ENCODE measurements around the gene GNB1L. TPM values are rescaled to one million over a fixed set of nuclear protein-coding genes. Genes with fewer than 3 reads are reported as not detected.

GNB1L gene
- total RNA-seq, 1 donor from 2014 or later: 7.0 TPM

DNA sequence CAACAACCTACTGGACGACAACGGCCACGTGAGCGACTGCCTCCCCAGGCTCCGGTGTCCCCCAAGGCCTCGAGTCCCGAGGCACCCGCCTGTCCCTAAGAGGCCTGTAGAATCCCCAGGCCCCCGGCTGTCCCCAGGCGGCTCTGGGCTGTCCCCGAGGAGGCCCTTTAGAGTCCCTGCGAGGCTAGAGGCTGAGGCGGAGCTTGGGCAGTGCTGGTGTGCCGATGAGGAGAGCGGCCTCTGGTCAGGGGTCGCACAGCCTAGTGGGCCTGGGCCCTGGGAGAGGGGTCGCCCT lies 90.4 kb downstream of the GNB1L start:
- no peak overlapping the region for H3K4me3 ChIP-seq (ENCODE audit: low read depth, low read length)
- H3K36me3 ChIP-seq (ENCODE audit: control insufficient read depth, insufficient read depth, low read length): no peaks in the 10 kb centered on the region
- TF ChIP-seq, protein P1, sequence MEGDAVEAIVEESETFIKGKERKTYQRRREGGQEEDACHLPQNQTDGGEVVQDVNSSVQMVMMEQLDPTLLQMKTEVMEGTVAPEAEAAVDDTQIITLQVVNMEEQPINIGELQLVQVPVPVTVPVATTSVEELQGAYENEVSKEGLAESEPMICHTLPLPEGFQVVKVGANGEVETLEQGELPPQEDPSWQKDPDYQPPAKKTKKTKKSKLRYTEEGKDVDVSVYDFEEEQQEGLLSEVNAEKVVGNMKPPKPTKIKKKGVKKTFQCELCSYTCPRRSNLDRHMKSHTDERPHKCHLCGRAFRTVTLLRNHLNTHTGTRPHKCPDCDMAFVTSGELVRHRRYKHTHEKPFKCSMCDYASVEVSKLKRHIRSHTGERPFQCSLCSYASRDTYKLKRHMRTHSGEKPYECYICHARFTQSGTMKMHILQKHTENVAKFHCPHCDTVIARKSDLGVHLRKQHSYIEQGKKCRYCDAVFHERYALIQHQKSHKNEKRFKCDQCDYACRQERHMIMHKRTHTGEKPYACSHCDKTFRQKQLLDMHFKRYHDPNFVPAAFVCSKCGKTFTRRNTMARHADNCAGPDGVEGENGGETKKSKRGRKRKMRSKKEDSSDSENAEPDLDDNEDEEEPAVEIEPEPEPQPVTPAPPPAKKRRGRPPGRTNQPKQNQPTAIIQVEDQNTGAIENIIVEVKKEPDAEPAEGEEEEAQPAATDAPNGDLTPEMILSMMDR (IDR thresholded peaks at IDR 0.05; ENCODE audit: insufficient read depth, low read length, poor library complexity, severe bottlenecking): no peak
- peaks cover 90% of the 10 kb centered on the region for H3K27me3 ChIP-seq (ENCODE audit: control insufficient read depth, insufficient read depth, low read length)
- no peak for DNase-seq (ENCODE audit: low read depth)

DNA sequence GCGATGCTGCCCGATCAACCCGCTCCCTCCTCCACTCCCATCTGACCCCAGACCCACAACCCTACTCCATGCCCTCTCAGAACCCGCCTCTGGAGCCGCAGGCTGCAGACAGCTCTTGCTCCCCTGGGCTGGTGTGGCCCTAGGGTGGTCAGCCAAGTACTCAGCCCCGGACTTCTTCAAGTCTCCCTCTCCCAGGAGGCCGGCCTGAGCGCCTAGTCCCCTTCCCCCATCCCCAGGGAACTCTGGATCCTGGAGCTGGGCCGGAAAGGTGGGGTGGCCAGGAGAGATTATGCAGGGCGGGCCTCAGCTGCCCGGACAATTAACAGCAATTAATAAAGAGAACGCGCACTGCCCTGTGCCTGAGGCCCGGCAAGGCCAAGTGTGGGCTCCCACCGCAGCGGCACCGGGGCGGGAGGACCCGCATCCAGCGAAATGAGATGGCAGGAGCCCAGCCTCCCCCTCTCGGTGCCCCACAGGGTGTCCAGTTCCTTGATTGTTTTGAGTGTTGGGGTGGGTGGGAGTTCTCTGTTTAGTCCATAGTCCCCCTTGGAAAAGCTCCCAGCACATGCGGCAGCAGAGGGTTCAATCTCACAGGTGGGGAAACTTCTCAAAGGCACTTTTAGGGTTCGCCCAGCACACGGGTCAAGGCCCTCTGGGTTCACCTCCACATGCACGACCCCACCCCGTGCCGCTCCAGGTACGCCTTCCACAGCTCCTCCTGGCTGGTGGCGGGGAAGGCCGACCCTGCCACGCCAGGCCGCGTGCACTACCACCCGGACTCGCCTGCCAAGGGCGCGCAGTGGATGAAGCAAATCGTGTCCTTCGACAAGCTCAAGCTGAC lies 91.0 kb downstream of the GNB1L start:
- H3K36me3 ChIP-seq (ENCODE audit: control insufficient read depth, insufficient read depth, low read length): no peaks in the 10 kb centered on the region
- TF ChIP-seq, protein P1 (IDR thresholded peaks at IDR 0.05; ENCODE audit: insufficient read depth, low read length, poor library complexity, severe bottlenecking): no peak
- H3K27me3 ChIP-seq (ENCODE audit: control insufficient read depth, insufficient read depth, low read length): peaks cover 91% of the 10 kb centered on the region
- H3K4me3 ChIP-seq (ENCODE audit: low read depth, low read length): no peak overlapping the region
- DNase-seq (ENCODE audit: low read depth): no peak

DNA sequence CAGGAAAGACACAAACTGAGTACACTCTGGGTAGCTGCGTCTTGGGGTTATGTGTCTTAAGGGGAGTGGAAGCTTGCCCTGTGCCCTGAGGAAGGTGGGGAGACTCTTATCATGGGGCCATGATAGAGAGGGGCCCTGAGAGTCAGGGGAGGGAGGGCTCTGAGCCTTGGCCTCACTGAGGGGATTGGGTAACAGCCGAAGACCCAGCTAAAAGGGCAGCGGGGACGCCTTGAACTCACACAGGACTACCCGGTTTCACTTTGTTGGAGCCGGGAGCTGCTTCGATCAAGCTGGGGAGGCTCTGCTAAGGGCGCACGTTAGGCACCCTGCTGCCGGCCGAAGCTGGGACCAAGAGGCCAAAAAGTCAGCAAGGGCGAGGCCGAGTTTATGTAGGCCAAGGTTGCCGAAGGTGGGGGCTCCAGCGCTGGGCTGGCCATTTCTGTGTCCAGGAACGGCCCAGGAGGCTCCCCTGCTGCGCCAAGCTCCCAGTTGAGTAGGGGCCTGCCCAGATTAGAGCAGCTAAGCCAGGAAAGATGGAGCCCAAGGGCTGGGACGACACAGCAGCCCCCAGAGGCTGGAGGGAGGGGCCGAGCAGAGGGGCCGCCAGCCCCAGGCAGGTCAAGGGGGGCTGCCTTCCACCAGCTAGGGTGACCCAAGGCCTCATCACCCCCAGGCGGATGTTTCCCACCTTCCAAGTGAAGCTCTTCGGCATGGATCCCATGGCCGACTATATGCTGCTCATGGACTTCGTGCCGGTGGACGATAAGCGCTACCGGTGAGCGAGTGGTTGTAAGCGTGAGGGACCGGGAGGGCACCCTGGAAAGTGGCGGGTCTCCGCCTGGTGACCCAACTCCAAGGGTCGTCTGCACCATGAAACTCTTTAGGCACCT lies 91.9 kb downstream of the GNB1L start:
- TF ChIP-seq, protein P1 (IDR thresholded peaks at IDR 0.05; ENCODE audit: insufficient read depth, low read length, poor library complexity, severe bottlenecking): no peak
- H3K36me3 ChIP-seq (ENCODE audit: control insufficient read depth, insufficient read depth, low read length): no peaks in the 10 kb centered on the region
- no peak for DNase-seq (ENCODE audit: low read depth)
- H3K4me3 ChIP-seq (ENCODE audit: low read depth, low read length): no peak overlapping the region
- H3K27me3 ChIP-seq (ENCODE audit: control insufficient read depth, insufficient read depth, low read length): peaks cover 91% of the 10 kb centered on the region

DNA sequence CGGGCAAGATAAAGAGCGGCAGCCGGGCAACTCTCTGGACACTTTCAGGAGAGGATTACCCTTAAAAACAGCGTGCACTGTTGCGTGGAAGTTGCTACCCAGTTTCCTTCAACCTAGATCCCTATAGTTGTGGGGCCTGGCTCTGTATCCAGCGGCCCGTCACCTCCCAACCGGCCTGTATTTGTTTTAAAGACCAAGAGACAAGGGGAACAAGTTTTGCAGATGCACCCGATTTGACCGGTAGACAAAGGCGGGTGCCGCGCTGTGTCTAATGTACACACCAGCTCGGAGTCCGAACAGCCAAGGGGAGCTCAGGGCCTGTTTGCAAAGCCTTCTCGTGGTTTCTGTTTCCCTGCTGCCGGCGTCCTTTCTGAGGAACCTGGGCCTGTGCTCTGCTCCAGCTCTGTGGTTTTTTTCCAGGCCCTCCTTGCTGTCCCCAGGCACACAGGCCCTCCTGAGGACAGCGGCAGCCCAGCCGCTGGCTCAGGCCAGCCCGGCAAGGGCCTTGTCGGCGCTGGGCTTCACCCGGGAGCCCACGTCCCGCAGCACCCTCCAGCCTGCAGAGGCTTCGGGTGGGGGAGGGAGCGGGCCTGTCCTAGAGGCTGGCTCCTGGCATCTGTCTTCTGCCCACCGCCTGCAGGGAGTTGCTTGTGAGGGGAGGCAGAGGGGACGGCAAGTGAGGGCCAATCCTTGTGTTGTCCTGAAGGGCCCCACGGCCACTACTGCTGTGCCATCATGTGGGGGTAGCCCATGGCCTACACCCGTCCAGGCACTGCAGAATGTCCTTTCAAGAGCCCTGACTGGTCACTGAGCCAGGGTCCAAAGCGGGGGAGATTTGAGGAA lies 92.7 kb downstream of the GNB1L start:
- peaks cover 91% of the 10 kb centered on the region for H3K27me3 ChIP-seq (ENCODE audit: control insufficient read depth, insufficient read depth, low read length)
- H3K4me3 ChIP-seq (ENCODE audit: low read depth, low read length): no peak overlapping the region
- TF ChIP-seq, protein P1 (IDR thresholded peaks at IDR 0.05; ENCODE audit: insufficient read depth, low read length, poor library complexity, severe bottlenecking): no peak
- H3K36me3 ChIP-seq (ENCODE audit: control insufficient read depth, insufficient read depth, low read length): no peaks in the 10 kb centered on the region
- no peak for DNase-seq (ENCODE audit: low read depth)

DNA sequence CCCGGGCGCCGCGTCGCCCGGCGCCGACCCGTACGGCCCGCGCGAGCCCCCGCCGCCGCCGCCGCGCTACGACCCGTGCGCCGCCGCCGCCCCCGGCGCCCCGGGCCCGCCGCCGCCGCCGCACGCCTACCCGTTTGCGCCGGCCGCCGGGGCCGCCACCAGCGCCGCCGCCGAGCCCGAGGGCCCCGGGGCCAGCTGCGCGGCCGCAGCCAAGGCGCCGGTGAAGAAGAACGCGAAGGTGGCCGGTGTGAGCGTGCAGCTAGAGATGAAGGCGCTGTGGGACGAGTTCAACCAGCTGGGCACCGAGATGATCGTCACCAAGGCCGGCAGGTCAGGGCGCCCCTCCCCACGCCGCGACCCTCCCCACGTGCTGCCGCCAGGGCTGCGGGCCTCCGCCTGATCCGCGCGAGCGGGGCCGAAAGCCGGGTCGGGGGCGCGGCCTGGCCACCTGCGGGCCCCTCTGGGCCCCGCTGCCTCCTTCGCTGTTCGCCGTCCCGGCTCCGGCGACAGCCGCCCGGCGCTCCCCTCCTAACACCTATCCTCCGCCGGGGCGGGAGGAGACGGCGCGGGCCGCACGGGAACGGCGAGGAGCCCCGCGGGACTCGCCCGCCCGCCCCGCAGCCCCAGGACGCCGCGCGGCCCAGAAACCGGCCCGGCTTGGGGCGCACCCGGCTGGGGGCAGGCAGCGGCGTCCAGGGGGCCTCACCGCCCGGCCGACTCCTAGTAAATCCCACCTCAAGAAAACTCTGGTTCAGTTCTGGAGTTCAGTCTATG lies 93.5 kb downstream of the GNB1L start:
- DNase-seq (ENCODE audit: low read depth): no peak
- Histone ChIP-seq H3K27me3 (ENCODE audit: control insufficient read depth, insufficient read depth, low read length) (peaks cover 92% of the 10 kb centered on the region), H3K36me3 (ENCODE audit: control insufficient read depth, insufficient read depth, low read length) (no peaks in the 10 kb centered on the region), H3K4me3 (ENCODE audit: low read depth, low read length) (no peak overlapping the region)
- TF ChIP-seq, protein P1 (IDR thresholded peaks at IDR 0.05; ENCODE audit: insufficient read depth, low read length, poor library complexity, severe bottlenecking): no peak
